Astrocyte of the spinal cord (primary cell): ENCODE results near the gene RPA3.
A peak's percentile ranks its signal among the peaks of the same experiment; 100 is the strongest.

ENCODE experiments used
- DNase-seq: peaks from one replicate; pipeline ENCODE4 v3.0.0; 2011; ENCODE audit warnings: low read depth, low spot score
- H3K4me3 ChIP-seq: 2 replicates; pipeline ENCODE4 v1.5.1; 2011; ENCODE audit warnings: low read depth, mild to moderate bottlenecking, low read length, moderate library complexity
- in situ Hi-C: cut with HindIII; loops from 2 replicates; pipeline ENCODE4 v1.10.0; 2017; ENCODE audit warnings: low sequenced_read_pairs
- TF ChIP-seq, protein P1 (sequence below): IDR thresholded peaks from 2 replicates; pipeline ENCODE4 v1.5.1; 2012; ENCODE audit warnings: low read depth, mild to moderate bottlenecking, low read length, inconsistent platforms

The RPA3 gene

DNA sequence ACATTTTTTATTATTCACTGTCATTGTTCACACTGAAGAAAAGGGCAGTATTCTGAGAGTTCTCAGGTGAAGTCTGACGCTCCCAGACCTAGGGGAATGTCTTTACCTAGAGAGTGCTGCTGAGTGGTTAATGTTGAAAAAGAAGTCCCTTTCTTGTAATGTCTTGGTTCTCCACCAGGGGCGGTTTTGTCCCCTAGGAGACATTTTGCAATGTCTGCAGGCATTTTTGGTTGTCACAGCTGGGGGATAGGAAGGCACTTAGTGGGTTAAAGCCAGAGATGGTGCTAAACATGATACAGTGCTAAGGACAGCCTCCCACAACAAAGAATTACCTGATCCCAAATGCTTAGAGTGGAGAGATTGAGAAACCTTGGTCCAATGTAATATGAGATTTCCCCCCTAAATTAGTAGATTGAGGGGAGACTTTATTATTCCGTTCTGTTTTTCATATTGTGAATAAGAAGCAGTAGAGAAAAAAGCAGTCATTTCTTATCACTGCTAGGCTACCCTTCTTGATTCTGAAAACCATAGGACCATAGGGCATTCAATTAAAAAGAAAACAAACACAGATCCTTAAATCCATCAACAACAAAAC is 64.7 kb downstream of the RPA3 start:
- in situ Hi-C loops = no loop called here
- DNase-seq = no peak
- TF ChIP-seq, protein P1, sequence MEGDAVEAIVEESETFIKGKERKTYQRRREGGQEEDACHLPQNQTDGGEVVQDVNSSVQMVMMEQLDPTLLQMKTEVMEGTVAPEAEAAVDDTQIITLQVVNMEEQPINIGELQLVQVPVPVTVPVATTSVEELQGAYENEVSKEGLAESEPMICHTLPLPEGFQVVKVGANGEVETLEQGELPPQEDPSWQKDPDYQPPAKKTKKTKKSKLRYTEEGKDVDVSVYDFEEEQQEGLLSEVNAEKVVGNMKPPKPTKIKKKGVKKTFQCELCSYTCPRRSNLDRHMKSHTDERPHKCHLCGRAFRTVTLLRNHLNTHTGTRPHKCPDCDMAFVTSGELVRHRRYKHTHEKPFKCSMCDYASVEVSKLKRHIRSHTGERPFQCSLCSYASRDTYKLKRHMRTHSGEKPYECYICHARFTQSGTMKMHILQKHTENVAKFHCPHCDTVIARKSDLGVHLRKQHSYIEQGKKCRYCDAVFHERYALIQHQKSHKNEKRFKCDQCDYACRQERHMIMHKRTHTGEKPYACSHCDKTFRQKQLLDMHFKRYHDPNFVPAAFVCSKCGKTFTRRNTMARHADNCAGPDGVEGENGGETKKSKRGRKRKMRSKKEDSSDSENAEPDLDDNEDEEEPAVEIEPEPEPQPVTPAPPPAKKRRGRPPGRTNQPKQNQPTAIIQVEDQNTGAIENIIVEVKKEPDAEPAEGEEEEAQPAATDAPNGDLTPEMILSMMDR = peak; percentile 52
- no peak overlapping the region for H3K4me3 ChIP-seq

DNA sequence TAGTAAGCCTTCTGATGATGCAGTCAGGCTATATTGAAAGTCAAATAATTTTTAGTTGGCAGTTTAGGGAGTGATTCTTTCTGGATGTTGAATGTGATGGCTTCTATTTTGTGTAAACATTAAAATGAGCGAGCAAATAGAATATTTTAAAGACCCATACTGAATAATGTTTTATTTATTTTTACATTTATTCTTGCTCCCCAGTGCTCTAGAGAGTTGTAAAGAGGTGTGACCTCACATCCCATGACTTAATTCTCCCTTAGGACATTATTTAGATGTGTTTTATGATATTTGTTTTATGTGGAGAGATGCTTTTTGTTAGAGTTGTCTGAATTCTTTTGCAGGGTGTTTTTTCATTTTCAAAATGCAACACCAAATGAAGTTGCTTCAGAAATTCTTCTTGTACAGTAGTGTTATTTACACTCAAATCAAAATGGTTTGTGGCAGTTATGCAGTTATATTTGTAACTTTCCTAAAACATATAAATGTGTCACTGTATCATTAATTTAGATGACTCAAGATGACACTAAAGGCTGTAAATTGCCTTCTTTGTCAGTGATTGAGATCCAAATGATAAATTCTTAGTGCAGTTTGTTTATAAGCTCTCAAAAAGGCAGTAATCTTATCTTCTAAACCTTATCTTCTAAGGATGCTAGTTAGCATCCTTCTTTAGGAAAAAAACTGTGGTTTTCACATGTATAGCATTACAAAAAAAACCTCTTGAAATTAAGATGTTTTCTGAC is 65.4 kb downstream of the RPA3 start:
- no peak overlapping the region for H3K4me3 ChIP-seq
- TF ChIP-seq, protein P1 = no peak
- DNase-seq = no peak
- in situ Hi-C loops = no loop called here

DNA sequence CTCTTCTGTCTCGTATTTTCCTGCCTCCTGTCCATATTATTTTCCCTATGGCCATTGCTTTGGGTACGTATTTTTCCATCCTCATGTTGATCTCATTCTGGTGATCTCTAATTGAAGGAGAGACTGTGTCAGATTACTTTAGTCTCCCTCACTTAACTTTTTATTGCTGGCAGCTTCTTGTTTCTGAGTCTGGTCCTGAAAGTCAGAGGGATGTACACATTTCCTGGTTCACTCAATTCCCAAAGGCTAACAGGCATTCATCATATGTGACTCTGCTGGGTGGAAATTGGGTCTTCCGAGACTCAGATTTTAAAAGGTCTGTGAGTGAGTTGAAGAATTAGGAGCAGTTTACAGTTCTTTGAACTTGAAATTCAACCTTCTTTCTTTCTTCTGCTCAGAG is 66.9 kb downstream of the RPA3 start:
- TF ChIP-seq, protein P1 = no peak
- no peak overlapping the region for H3K4me3 ChIP-seq
- DNase-seq = no peak
- in situ Hi-C loops = no loop called here

DNA sequence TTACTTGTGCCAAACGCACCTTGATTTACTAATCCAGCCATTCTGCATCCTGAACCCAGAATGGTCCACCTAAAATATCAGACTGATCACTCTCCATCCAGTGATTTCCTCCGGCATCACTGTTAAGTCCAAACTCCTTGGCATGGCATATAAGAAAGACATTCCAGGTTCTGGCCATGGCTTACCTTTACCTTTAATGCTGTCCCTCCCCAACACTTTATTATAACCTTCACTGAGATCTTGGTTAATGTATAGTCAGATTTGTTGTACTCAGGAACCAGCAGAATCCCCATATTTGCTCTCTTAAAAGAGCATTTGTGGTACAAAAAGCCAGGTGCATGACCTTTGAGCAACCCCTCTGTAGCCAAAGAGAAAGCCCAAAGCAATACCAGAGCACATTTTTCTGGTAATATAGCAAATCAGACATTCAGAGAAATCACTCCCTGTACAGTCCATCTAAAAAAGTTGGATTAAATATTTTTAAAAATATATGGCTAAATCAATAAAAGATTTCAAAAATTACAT is 67.7 kb downstream of the RPA3 start:
- in situ Hi-C loops = no loop called here
- no peak overlapping the region for H3K4me3 ChIP-seq
- no peak for DNase-seq
- TF ChIP-seq, protein P1 = no peak

DNA sequence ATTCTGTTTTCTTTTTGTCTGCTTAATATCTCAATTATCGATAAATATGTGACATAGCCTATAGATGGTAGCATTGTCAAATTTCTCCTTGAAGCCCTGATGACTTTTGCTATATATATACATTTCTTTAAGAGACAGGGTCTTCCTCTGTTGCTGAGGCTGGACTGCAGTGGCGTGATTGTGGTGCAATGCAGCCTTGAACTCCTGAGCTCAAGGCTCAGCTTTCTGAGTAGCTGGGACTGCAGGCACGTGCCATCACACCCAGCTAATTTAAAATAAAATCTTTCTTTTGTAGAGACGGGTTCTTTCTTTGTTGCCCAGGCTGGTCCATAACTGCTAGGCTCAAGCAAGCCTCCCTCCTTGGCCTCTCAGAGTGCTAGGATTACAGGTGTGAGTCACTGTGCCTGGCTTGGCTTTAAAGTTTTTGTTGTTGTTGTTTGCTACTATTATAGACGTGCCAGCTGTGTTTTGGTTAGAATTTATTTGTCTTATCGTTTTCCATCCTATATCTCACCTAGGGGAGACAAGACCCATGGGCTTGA is 70.8 kb downstream of the RPA3 start:
- DNase-seq = no peak
- TF ChIP-seq, protein P1 = no peak
- H3K4me3 ChIP-seq = no peak overlapping the region
- in situ Hi-C loops = no loop called here

DNA sequence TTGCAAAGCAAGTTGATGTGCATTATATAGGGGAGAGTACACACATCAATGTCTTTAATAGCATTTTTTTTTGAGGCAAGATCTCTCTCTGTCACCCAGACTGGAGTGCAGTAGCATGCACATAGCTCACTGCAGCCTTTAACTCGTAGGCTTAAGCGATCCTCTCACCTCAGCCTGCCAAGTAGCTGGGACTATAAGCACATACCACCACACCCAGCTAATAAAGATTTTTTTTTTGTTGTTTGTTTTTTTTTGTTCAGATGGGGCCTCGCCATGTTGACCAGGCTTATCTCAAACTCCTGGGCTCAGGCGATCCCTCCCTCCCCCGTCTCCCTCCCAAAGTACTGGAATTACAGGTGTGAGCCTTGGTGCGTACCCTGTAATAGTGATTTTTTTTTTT is 76.3 kb downstream of the RPA3 start:
- TF ChIP-seq, protein P1 = no peak
- in situ Hi-C loops = no loop called here
- DNase-seq = no peak
- H3K4me3 ChIP-seq = no peak overlapping the region
